GM12878 (cell line): ENCODE measurements around the gene SMC1B. TPM values are rescaled to one million over a fixed set of nuclear protein-coding genes. Genes with fewer than 3 reads are reported as not detected.

ENCODE experiments used
- ATAC-seq: fragments of 200-7000 bp; cut with Tn5 transposase; 3 replicates; pipeline ENCODE4 v1.9.1; 2020; ENCODE audit warnings: mild to moderate bottlenecking, moderate library complexity
- BruUV-seq: library from RNA; stranded (reverse); fragments of 400-500 nt; replicated peaks from 2 replicates; lab custom pipeline; 2021; lab: Mats Ljungman, UMichigan
- CTCF ChIA-PET: fragments of 300-600 bp; sonication (Branson Sonifier 250); formaldehyde crosslinking; extraction: SDS; loops from one replicate; lab custom pipeline; 2021; ENCODE audit warnings: inconsistent platforms; lab: Yijun Ruan, JAX
- POLR2A ChIA-PET: fragments of 350-600 bp; formaldehyde crosslinking; extraction: SDS; loops from one replicate; lab custom pipeline; 2021; ENCODE audit warnings: inconsistent platforms; lab: Charles Lee
- RAD21 ChIA-PET: fragments of 300-600 bp; sonication (Branson Sonifier 250); formaldehyde crosslinking; loops from one replicate; lab custom pipeline; 2023; ENCODE audit warnings: antibody characterized with exemption; ENCODE audit not compliant: unreplicated experiment; lab: Charles Lee
- SMC1A ChIA-PET: fragments of 300-600 bp; sonication (Branson Sonifier 250); formaldehyde crosslinking; loops from one replicate; lab custom pipeline; 2023; ENCODE audit not compliant: unreplicated experiment, uncharacterized antibody; lab: Charles Lee
- DNase-seq: peaks from one replicate; pipeline ENCODE4 v3.0.0-alpha.2; 2011; ENCODE audit warnings: low read depth, low spot score
- FAIRE-seq: peaks from 3 replicates; lab custom pipeline; 2011; peaks lifted over from hg19 to GRCh38; lab: Jason Lieb, UNC
- H2AFZ ChIP-seq: 2 replicates; pipeline ENCODE4 v1.6.0; 2011; ENCODE audit warnings: low read depth, low read length, control low read depth; ENCODE audit not compliant: control insufficient read depth
- H3K27ac ChIP-seq: 2 replicates; pipeline ENCODE4 v1.5.1; 2011; ENCODE audit warnings: control low read depth; ENCODE audit not compliant: control insufficient read depth, insufficient read depth
- H3K27me3 ChIP-seq, 2 experiments: replicated peaks in 1 of 2; 2 replicates each; pipeline versions ENCODE4 v1.6.0 to v1.6.1; 2011; ENCODE audit warnings: low read length in 1 of 2; ENCODE audit not compliant: control insufficient read depth in 2 of 2, insufficient read depth in 2 of 2
- H3K36me3 ChIP-seq, 2 experiments: 2 replicates each; pipeline ENCODE4 v1.5.1; 2011; ENCODE audit warnings: low read length in 1 of 2; ENCODE audit not compliant: control insufficient read depth in 2 of 2, insufficient read depth in 2 of 2
- H3K4me1 ChIP-seq: 2 replicates; pipeline ENCODE4 v1.6.1; 2011; ENCODE audit warnings: mild to moderate bottlenecking, low read length, moderate library complexity, mixed read lengths; ENCODE audit not compliant: control insufficient read depth, insufficient read depth
- H3K4me2 ChIP-seq: 2 replicates; pipeline ENCODE4 v1.6.0; 2011; ENCODE audit warnings: control low read depth; ENCODE audit not compliant: control insufficient read depth, insufficient read depth
- H3K4me3 ChIP-seq: fragments of 200-600 bp; sonication (generic); 2 replicates; pipeline ENCODE4 v1.5.1; 2016
- H3K79me2 ChIP-seq: 2 replicates; pipeline ENCODE4 v1.6.0; 2011; ENCODE audit warnings: low read length; ENCODE audit not compliant: control insufficient read depth, insufficient read depth
- H3K9ac ChIP-seq: 2 replicates; pipeline ENCODE4 v1.8.0; 2011; ENCODE audit warnings: low read length, control low read depth, mixed read lengths; ENCODE audit not compliant: control insufficient read depth, insufficient read depth
- H3K9me3 ChIP-seq: replicated peaks from 3 replicates; pipeline ENCODE4 v1.5.1; 2011; ENCODE audit warnings: mild to moderate bottlenecking, low read length; ENCODE audit not compliant: control insufficient read depth, insufficient read depth
- H4K20me1 ChIP-seq: 2 replicates; pipeline ENCODE4 v1.6.0; 2011; ENCODE audit not compliant: control insufficient read depth, insufficient read depth
- EP300 ChIP-seq, 2 experiments: fragments of 150-350 bp in 1 of 2; IDR thresholded peaks; 2 replicates each; pipeline ENCODE4 v1.6.1; 2011 to 2012; ENCODE audit warnings: low read depth in 2 of 2, low read length in 2 of 2, borderline replicate concordance in 1 of 2, improper control_type of control experiment in 1 of 2, inconsistent platforms in 1 of 2; ENCODE audit not compliant: control insufficient read depth in 1 of 2
- KAT2A ChIP-seq: conservative IDR thresholded peaks from 2 replicates; pipeline ENCODE4 v1.6.1; 2011; ENCODE audit warnings: low read depth, low read length; ENCODE audit not compliant: control insufficient read depth
- NBN ChIP-seq: fragments of 450-650 bp; IDR thresholded peaks from 2 replicates; pipeline ENCODE4 v1.6.1; 2016
- NFIC ChIP-seq: IDR thresholded peaks from 2 replicates; pipeline ENCODE4 v1.6.1; 2012; ENCODE audit warnings: low read depth, mild to moderate bottlenecking, inconsistent platforms, low read length, moderate library complexity
- PAX5 ChIP-seq: IDR thresholded peaks from 2 replicates; pipeline ENCODE4 v1.6.1; 2011; ENCODE audit warnings: low read depth, low read length, borderline replicate concordance
- PML ChIP-seq: IDR thresholded peaks from 2 replicates; pipeline ENCODE4 v1.6.1; 2012; ENCODE audit warnings: low read length, inconsistent platforms
- RELA ChIP-seq: fragments of 450-650 bp; IDR thresholded peaks from 2 replicates; pipeline ENCODE4 v1.8.0; 2014; ENCODE audit warnings: borderline replicate concordance; ENCODE audit not compliant: partially characterized antibody
- SRF ChIP-seq, 2 experiments: IDR thresholded peaks; 2 replicates each; pipeline ENCODE4 v1.6.1; 2011; ENCODE audit warnings: low read depth in 2 of 2, low read length in 2 of 2, mild to moderate bottlenecking in 1 of 2, moderate library complexity in 1 of 2
- ZNF384 ChIP-seq: IDR thresholded peaks from 2 replicates; pipeline ENCODE4 v1.6.1; 2012; ENCODE audit warnings: low read depth, mild to moderate bottlenecking, low read length, improper control_type of control experiment, borderline replicate concordance
- WGBS: methylation state at CpG from one replicate; pipeline ENCODE4 v1.1.6; 2016; ENCODE audit warnings: low lambda C conversion rate; ENCODE audit not compliant: insufficient replicate concordance, insufficient coverage; ENCODE audit errors: missing lambda C conversion rate; 5-methylcytosine and 5-hydroxymethylcytosine counted together
- in situ Hi-C: fragments of 300-500 bp; cut with MboI; formaldehyde crosslinking; loops from 9 replicates; pipeline ENCODE4 v1.14.3; 2018; ENCODE audit warnings: mixed read lengths
- intact Hi-C: fragments of 100-400 bp; cut with micrococcal nuclease; formaldehyde crosslinking; loops from one replicate; pipeline ENCODE4 v1.14.2; 2022; ENCODE audit not compliant: unreplicated experiment
- polyA plus RNA-seq, 11 experiments: library from polyadenylated mRNA; depleted of rRNA in 4 of 11; unstranded in 6 of 11; stranded (reverse) in 5 of 11; fragments of >200 nt; fragmentation: Nextera tagmentation in 4 of 11; fragmentation: Illumina TruSeq in 1 of 11; extraction: Ambion mirVana in 4 of 11; extraction: Trizol in 1 of 11; gene quantifications; 1 replicate in 1 of 11; 2 replicates in 10 of 11; pipeline versions ENCODE4 v1.2.1 to v1.2.3, GENCODE V29; 2011 to 2016; ENCODE audit warnings: inconsistent platforms in 2 of 11, missing spikeins in 2 of 11, low read depth in 1 of 11
- total RNA-seq, 4 experiments: library from RNA; depleted of rRNA in 3 of 4; stranded (reverse); fragments of >200 nt in 3 of 4; fragmentation: Illumina TruSeq in 1 of 4; extraction: Trizol in 1 of 4; gene quantifications; 2 replicates each; pipeline versions ENCODE4 v1.2.1 to v1.2.3, GENCODE V29; 2013 to 2021
- TF ChIP-seq, protein P1 (sequence below): fragments of 450-650 bp; IDR thresholded peaks from 2 replicates; pipeline ENCODE4 v1.6.1; 2016; ENCODE audit warnings: mild to moderate bottlenecking
- TF ChIP-seq, protein P2 (sequence below): fragments of 450-650 bp; IDR thresholded peaks from 2 replicates; pipeline ENCODE4 v1.6.1; 2016; ENCODE audit warnings: mild to moderate bottlenecking, moderate library complexity, borderline replicate concordance

Gene SMC1B
- total and polyA plus RNA-seq, 10 of the 15 experiments (the other 5 are each of a cell fraction or from before 2014, with no cell fraction given): not detected

DNA sequence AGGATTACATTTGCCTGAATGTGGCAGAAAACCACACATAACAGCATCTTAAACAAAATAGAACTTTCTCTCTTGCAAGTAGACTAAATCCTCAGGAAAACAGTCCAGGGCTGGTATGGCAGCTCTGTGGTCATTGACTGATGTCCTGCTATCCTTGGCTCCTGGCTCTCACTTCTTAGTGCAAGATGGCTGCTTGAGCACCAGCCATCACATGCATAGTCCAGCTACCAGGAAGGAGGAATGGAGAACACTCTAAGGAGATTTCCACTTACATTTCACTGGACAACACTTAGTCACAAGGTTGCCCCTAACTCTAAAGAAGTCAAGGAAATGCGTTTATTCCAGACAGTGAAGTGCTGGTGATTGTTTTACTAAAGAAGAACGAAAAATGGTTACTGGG, 13.7 kb upstream of the SMC1B start:
- FAIRE-seq: no peak

DNA sequence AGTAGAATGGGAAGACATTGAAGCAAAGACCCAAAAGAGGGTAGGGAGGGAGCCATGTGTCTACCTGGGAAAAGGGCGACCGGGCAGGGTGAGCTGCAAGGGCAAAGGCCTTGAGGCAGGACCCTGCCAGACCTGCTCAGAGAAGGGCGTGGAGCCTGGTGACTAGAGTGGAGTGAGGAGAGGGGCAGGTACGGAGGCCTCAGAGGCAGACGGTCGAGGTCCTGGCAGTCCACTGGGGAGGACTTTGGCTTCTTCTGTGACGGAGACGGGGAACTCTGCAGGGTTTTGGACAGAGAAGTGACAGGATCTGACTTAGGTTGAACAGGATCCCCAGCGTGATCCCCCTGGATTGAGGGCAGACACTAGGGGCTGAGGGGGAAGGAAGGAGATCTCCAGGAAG, 13.0 kb upstream of the SMC1B start:
- CTCF ChIA-PET: no interaction called here
- POLR2A ChIA-PET: no interaction called here
- TF ChIP-seq EP300 (IDR thresholded peaks at IDR 0.05; ENCODE audit: borderline replicate concordance in 1 of 2, control insufficient read depth in 1 of 2, low read depth in 2 of 2, low read length in 2 of 2) (no peak), NBN (no peak), KAT2A (no peak), PAX5 (no peak), PML (no peak), RELA (no peak), NFIC (no peak), ZNF384 (no peak)
- TF ChIP-seq, protein P1, sequence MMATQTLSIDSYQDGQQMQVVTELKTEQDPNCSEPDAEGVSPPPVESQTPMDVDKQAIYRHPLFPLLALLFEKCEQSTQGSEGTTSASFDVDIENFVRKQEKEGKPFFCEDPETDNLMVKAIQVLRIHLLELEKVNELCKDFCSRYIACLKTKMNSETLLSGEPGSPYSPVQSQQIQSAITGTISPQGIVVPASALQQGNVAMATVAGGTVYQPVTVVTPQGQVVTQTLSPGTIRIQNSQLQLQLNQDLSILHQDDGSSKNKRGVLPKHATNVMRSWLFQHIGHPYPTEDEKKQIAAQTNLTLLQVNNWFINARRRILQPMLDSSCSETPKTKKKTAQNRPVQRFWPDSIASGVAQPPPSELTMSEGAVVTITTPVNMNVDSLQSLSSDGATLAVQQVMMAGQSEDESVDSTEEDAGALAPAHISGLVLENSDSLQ: no peak
- TF ChIP-seq, protein P2, sequence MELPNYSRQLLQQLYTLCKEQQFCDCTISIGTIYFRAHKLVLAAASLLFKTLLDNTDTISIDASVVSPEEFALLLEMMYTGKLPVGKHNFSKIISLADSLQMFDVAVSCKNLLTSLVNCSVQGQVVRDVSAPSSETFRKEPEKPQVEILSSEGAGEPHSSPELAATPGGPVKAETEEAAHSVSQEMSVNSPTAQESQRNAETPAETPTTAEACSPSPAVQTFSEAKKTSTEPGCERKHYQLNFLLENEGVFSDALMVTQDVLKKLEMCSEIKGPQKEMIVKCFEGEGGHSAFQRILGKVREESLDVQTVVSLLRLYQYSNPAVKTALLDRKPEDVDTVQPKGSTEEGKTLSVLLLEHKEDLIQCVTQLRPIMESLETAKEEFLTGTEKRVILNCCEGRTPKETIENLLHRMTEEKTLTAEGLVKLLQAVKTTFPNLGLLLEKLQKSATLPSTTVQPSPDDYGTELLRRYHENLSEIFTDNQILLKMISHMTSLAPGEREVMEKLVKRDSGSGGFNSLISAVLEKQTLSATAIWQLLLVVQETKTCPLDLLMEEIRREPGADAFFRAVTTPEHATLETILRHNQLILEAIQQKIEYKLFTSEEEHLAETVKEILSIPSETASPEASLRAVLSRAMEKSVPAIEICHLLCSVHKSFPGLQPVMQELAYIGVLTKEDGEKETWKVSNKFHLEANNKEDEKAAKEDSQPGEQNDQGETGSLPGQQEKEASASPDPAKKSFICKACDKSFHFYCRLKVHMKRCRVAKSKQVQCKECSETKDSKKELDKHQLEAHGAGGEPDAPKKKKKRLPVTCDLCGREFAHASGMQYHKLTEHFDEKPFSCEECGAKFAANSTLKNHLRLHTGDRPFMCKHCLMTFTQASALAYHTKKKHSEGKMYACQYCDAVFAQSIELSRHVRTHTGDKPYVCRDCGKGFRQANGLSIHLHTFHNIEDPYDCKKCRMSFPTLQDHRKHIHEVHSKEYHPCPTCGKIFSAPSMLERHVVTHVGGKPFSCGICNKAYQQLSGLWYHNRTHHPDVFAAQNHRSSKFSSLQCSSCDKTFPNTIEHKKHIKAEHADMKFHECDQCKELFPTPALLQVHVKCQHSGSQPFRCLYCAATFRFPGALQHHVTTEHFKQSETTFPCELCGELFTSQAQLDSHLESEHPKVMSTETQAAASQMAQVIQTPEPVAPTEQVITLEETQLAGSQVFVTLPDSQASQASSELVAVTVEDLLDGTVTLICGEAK: no peak

More for the DNA sequence above, 13.7 kb upstream of the SMC1B start:
- Histone ChIP-seq H3K79me2 (no peaks in the 10 kb centered on the region), H3K9ac (no peak overlapping the region), H3K4me1 (no peaks in the 10 kb centered on the region), H4K20me1 (no peaks in the 10 kb centered on the region), H3K27me3 (no peaks in the 10 kb centered on the region; a peak in 1 of 4 replicates), H3K4me2 (no peak overlapping the region), H3K27ac (no peak overlapping the region), H2AFZ (no peak overlapping the region), H3K36me3 (no peaks in the 10 kb centered on the region), H3K4me3 (no peak overlapping the region), H3K9me3 (no peaks in the 10 kb centered on the region; the same call in 2 of the 3 replicates)
- CTCF ChIA-PET: no interaction called here
- intact Hi-C loops (no loop called here), in situ Hi-C loops (no loop called here)
- ATAC-seq: no peak
- BruUV-seq: no TSS peak
- WGBS: 24% methylated on average over 2 of the region's 2 CpGs
- POLR2A ChIA-PET: no interaction called here
- TF ChIP-seq SRF (IDR thresholded peaks at IDR 0.05; ENCODE audit: low read depth in 2 of 2, low read length in 2 of 2): no peak
- no peak for DNase-seq
- RAD21 ChIA-PET: no interaction called here
- SMC1A ChIA-PET: no interaction called here

More for the DNA sequence above, 13.0 kb upstream of the SMC1B start:
- intact Hi-C loops: no loop called here
- ChIA-PET SMC1A (no interaction called here), RAD21 (no interaction called here)
- WGBS: 49% methylated on average over 9 of the region's 9 CpGs
- FAIRE-seq: no peak
- no peaks in the 10 kb centered on the region for H4K20me1 ChIP-seq
- no peak for DNase-seq
- H3K27ac ChIP-seq: no peak overlapping the region
- no peak overlapping the region for H3K4me3 ChIP-seq
- no peak overlapping the region for H3K4me2 ChIP-seq
- H3K79me2 ChIP-seq: no peaks in the 10 kb centered on the region
- H3K36me3 ChIP-seq: no peaks in the 10 kb centered on the region
- no peaks in the 10 kb centered on the region; a peak in 1 of 4 replicates for H3K27me3 ChIP-seq
- H3K4me1 ChIP-seq: no peaks in the 10 kb centered on the region
- in situ Hi-C loops: no loop called here
- H3K9me3 ChIP-seq: no peaks in the 10 kb centered on the region; the same call in 2 of the 3 replicates
- BruUV-seq: no TSS peak
- no peak overlapping the region for H2AFZ ChIP-seq
- H3K9ac ChIP-seq: no peak overlapping the region
- ATAC-seq: no peak
